Astrocyte of the spinal cord (primary cell): ENCODE data around the gene ELOB.

Source experiments
- DNase-seq: peaks from one replicate; pipeline ENCODE4 v3.0.0; 2011; ENCODE audit warnings: low read depth, low spot score
- H3K4me3 ChIP-seq: 2 replicates; pipeline ENCODE4 v1.5.1; 2011; ENCODE audit warnings: low read depth, mild to moderate bottlenecking, low read length, moderate library complexity
- in situ Hi-C: cut with HindIII; loops from 2 replicates; pipeline ENCODE4 v1.10.0; 2017; ENCODE audit warnings: low sequenced_read_pairs
- TF ChIP-seq, protein P1 (sequence below): IDR thresholded peaks from 2 replicates; pipeline ENCODE4 v1.5.1; 2012; ENCODE audit warnings: low read depth, mild to moderate bottlenecking, low read length, inconsistent platforms

The ELOB gene

DNA sequence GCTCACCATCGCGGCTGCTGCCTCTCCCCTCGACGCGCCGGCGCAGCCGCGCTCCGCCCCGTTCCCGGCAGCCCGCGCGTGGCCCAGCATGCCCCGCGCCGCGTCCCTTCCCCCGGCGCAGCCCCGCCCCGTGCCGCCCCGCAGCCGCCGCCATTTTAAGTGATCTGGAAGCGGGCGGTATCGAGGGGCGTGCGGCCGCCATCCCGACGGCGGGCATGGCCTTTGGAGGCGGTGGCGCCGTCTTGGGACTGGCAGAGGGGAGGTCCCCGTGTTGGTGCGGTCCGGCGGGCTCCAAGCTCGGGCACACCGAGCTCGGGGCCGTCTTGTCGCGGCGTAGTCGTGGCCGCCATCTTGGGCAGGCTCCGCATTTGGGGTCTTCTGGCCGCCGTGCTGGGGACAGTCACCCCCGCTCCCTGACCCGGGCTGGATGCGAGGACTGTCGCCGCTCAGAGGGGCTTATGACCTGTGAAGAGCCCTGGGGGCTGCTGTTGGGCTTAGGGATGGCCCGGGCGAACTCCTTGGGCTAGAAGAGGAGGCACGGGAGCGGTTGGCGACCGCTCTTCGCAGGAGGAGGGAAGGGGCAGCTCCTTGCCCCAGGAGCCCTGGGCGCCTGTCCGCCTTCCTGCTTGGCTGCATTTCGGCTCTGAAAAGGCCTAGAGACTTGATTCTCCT lies at the start of gene ELOB:
TSS of gene ELOB (minus strand) at position 50 of the 672 bp plus-strand sequence. CDS start at position 9, 41 bp downstream.
- H3K4me3 ChIP-seq = peak within 1 kb of the TSS; percentile 89
- in situ Hi-C loops = no loop called here
- TF ChIP-seq, protein P1, sequence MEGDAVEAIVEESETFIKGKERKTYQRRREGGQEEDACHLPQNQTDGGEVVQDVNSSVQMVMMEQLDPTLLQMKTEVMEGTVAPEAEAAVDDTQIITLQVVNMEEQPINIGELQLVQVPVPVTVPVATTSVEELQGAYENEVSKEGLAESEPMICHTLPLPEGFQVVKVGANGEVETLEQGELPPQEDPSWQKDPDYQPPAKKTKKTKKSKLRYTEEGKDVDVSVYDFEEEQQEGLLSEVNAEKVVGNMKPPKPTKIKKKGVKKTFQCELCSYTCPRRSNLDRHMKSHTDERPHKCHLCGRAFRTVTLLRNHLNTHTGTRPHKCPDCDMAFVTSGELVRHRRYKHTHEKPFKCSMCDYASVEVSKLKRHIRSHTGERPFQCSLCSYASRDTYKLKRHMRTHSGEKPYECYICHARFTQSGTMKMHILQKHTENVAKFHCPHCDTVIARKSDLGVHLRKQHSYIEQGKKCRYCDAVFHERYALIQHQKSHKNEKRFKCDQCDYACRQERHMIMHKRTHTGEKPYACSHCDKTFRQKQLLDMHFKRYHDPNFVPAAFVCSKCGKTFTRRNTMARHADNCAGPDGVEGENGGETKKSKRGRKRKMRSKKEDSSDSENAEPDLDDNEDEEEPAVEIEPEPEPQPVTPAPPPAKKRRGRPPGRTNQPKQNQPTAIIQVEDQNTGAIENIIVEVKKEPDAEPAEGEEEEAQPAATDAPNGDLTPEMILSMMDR = no peak
- DNase-seq = peak; percentile 82

DNA sequence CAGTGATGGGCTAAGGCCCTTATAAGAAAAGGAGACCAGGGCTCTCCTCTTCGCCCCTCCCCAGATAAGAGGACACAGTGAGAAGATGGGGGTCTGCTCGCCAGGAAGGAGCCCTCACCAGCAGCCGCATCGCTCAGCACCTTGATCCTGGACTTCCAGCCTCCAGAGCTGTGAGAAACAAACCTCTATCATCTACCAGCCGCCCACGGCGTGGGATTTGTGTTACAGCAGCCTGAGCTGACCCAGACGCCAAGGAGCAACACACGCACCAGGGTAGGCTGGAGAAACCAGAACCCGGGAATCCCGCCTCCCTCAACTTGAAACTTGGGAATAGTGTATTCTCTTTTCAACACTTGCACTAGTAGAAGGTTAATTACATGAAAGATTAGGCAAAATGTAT lies 48.8 kb upstream of the ELOB start:
- in situ Hi-C loops = no loop called here
- no peak overlapping the region for H3K4me3 ChIP-seq
- DNase-seq = no peak
- TF ChIP-seq, protein P1 = no peak

DNA sequence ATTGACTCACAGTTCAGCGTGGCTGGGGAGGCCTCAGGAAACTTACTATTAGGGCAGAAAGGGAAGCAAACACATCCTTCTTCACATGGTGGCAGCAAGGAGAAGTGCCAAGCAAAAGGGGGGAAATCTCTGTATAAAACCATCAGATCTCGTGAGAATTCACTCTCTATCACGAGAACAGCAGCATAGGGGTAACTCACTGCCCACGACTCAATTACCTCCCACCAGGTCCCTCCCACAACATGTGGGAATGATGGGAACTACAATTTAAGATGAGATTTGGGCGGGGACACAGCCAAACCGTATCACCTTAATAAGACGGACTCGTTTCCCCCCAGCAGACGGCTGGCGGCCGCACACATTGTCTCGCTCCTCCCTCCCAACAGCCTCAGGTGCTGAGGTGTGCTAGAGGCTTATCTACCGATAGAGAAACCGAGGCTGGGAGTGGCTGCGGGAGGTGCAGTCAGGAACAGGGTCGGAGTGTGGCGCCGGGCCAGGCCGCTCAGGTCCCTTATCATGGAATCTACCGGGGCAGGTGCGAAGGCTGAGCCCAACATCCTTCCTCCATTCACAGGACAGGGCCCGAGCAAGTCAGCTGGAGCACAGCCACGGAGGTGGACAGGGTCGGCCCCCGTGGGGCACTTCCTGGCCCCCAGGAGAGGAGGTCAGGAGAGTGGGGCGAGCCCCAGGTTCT lies 48.1 kb upstream of the ELOB start:
- DNase-seq = no peak
- in situ Hi-C loops = no loop called here
- no peak overlapping the region for H3K4me3 ChIP-seq
- TF ChIP-seq, protein P1 = no peak

DNA sequence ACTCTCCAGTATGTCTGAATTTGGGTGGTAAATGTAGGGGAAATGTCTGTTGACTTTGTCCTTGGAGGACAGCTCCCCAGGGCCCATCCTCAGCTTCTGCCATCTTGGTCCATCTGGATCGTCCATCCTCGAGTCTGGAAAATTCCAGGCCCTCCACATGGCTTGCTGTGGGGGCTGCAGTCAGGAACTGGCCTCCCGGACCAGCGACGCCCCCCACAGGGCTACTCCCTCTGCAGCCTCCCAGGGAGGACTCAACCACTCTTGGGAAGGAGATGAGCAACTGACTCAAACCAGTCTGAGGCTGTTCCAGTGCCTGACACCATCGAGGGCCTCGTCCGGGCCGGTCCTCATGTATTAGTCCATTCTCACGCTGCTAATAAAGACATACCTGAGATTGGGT lies 47.5 kb upstream of the ELOB start:
- no peak for DNase-seq
- in situ Hi-C loops = no loop called here
- TF ChIP-seq, protein P1 = no peak
- no peak overlapping the region for H3K4me3 ChIP-seq

DNA sequence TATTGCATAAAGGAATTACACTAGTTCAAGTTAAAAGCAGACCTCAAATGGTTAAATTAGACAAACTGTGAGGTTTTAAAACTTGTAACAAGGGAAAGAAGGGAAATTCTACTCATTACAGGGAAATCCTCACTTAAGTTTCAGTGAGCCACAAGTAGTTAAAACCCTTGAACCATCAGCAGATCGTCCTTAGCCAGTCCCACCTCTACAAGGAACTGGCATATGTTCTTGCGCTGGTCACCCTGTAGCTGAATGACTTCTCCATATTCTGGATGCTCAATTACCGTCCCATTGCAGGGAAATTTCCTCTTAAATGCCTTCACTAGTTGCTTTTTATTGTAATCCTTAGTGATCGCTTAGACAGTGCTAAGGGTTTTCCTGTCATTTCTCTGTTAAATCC lies 45.4 kb upstream of the ELOB start:
- TF ChIP-seq, protein P1 = no peak
- in situ Hi-C loops = no loop called here
- no peak overlapping the region for H3K4me3 ChIP-seq
- no peak for DNase-seq

DNA sequence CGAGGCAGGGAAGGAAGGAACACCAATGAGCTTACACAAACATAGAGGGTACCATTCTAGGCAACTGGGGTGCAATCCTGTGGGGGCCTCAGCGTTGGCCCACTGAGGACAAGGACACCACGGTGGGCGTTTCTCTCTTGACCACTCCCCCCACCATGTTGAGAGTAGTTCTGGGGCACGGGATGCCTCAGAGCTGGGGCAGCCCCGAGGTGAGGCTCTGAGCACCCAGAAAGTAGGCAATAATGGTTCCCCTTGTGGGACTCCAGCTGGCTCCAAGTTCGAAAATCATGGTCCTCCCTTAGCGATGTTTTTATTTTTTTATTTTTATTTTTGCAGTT lies 45.0 kb upstream of the ELOB start:
- H3K4me3 ChIP-seq = no peak overlapping the region
- in situ Hi-C loops = no loop called here
- TF ChIP-seq, protein P1 = no peak
- no peak for DNase-seq
